Fibroblast of pulmonary artery (primary cell): ENCODE measurements around the gene PRR5.
A peak's percentile ranks its signal among the peaks of the same experiment; 100 is the strongest.

Experiments used
- DNase-seq: peaks from one replicate; pipeline ENCODE4 v3.0.0-alpha.2; 2010; ENCODE audit warnings: low read depth
- H3K4me3 ChIP-seq: replicated peaks from 2 replicates; pipeline ENCODE4 v1.5.1; 2011; ENCODE audit warnings: low read depth, mild to moderate bottlenecking, control low read depth, low read length, moderate library complexity
- TF ChIP-seq, protein P1 (sequence below): IDR thresholded peaks from 2 replicates; pipeline ENCODE4 v1.5.1; 2011; ENCODE audit warnings: mild to moderate bottlenecking, control low read depth, low read length, inconsistent platforms; ENCODE audit errors: missing control alignments

The PRR5 gene

DNA sequence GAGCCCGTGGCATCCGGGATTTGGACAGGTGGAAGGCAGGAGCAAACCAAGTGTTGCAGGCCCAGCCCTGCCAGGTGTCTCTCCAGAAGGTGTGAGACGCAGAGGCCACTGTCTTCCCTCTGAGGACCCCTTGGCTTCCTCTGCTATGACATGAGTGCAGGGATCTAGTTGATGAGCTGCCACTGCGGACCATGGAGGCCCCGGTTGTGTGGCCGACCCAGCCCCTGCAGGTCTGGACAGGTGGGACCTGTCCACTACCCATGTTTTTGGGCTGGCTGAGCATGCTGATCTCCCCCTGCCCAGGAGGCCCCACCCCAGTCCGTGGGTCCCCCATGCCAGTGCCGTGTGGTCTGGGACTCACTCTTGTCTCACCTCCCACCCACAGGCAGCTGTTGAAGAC is 22.9 kb downstream of the PRR5 start:
- H3K4me3 ChIP-seq, result no peak overlapping the region
- no peak for DNase-seq
- TF ChIP-seq, protein P1, sequence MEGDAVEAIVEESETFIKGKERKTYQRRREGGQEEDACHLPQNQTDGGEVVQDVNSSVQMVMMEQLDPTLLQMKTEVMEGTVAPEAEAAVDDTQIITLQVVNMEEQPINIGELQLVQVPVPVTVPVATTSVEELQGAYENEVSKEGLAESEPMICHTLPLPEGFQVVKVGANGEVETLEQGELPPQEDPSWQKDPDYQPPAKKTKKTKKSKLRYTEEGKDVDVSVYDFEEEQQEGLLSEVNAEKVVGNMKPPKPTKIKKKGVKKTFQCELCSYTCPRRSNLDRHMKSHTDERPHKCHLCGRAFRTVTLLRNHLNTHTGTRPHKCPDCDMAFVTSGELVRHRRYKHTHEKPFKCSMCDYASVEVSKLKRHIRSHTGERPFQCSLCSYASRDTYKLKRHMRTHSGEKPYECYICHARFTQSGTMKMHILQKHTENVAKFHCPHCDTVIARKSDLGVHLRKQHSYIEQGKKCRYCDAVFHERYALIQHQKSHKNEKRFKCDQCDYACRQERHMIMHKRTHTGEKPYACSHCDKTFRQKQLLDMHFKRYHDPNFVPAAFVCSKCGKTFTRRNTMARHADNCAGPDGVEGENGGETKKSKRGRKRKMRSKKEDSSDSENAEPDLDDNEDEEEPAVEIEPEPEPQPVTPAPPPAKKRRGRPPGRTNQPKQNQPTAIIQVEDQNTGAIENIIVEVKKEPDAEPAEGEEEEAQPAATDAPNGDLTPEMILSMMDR, result no peak

DNA sequence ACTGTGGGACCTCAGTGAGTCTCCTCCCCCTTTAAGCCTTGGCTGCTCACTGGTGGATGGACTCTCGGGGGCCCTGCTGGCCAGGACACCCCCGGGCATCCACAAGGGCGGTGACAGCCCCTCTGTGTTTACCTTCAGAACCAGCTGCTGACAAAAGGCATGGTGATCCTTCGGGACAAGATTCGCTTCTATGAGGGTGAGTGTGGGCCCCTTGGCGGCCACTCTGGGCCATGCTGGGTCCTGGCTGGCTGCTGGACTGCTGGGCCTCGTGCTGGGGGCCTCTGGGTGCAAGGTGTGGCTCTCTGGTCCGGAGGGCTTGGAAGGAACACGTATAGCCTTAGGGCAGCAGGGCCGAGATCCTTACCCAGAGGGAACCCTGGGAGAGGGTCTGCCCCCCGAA is 24.4 kb downstream of the PRR5 start:
- no peak for DNase-seq
- TF ChIP-seq, protein P1, result no peak
- no peak overlapping the region for H3K4me3 ChIP-seq

GRCh38 chr22:44727148-44727547 is 25.1 kb downstream of the PRR5 start:
- TF ChIP-seq, protein P1, result no peak
- no peak for DNase-seq

GRCh38 chr22:44727709-44728108 is 25.7 kb downstream of the PRR5 start:
- H3K4me3 ChIP-seq, result no peak overlapping the region
- TF ChIP-seq, protein P1, result no peak
- no peak for DNase-seq

More at GRCh38 chr22:44727148-44727547, 25.1 kb downstream of the PRR5 start:
- no peak overlapping the region for H3K4me3 ChIP-seq

GRCh38 chr22:44728761-44729324 is 26.8 kb downstream of the PRR5 start:
- TF ChIP-seq, protein P1, result no peak
- no peak for DNase-seq
- no peak overlapping the region for H3K4me3 ChIP-seq

DNA sequence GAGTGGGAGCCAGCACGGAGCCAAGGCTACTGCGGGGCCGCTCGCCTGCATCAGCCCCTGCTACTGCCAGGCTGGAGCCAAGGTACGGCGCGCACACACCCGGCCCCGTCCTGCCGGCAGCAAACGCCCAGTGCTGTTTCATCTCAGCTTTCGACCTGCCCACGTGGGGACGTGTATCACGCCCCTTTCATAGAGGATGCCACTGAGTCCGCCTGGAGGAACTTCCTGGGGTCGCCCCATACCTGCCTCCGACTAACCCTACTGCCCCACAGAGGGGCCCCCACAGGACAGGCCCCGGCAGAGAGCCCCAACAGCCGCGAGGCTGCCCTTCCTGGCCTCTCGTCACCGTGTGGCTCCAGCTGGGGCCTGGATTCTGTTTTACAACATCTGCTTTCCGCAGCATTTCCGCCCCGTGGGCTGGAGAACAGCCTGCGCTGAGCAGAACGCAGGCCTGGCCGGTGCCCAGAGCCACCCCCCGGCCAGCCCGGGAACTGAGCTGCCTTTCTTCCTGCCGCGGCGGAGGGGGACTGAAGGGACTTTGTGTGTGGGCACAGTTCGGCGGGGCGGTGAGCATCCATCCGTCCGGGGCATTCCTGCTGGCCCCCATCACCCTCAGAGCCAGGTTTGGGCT is 27.5 kb downstream of the PRR5 start:
- H3K4me3 ChIP-seq, result no peak overlapping the region
- peak; percentile 74 for DNase-seq
- TF ChIP-seq, protein P1, result peak; percentile 36

DNA sequence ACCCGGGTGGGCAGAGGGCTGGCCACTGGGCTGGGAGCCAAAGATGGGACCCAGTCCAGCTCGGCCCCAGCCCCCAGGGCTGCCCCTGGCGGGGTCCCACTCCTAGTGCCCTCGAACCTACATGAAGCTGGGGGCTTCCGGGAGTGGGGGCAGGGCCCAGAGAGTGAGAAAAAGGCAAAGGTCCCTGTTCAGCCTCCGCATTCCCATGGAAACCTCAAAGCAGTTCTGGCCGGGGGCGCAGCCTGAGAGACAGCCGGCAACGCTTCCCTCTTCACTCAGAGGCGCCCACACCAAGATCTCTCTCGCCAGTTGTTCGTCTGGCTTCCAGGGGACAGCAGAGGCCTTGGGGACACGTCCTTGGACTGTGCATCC is 28.0 kb downstream of the PRR5 start:
- H3K4me3 ChIP-seq, result no peak overlapping the region
- no peak for DNase-seq
- TF ChIP-seq, protein P1, result no peak
